Measurements from ENCODE around the gene IP6K2.

GRCh38 chr3:48678056-48678455, 39.0 kb downstream of the IP6K2 start:
- TF ChIP-seq NR2C2 (IDR thresholded peaks at IDR 0.05; ENCODE audit: borderline replicate concordance, control insufficient read depth, insufficient read length, low read depth) (no peak), CBX5 (IDR thresholded peaks at IDR 0.05; ENCODE audit: low read depth) (no peak), CTCF (IDR thresholded peaks at IDR 0.05 in 2 of 3, conservative IDR thresholded peaks at IDR 0.05 in 1 of 3; ENCODE audit: control insufficient read depth in 2 of 3, extremely low read depth in 1 of 3, insufficient read depth in 1 of 3, low read depth in 3 of 3, low read length in 3 of 3) (no peak), POLR2A (IDR thresholded peaks at IDR 0.05; ENCODE audit: low read depth, low read length) (no peak), NR2C1 (IDR thresholded peaks at IDR 0.05) (no peak), BRCA1 (IDR thresholded peaks at IDR 0.05; ENCODE audit: low read depth, low read length) (no peak)

Measured in GM12878 (cell line).